Skin of body (tissue), 3 donors: Measurements from ENCODE around the gene ANKH. TPM values are rescaled to one million over a fixed set of nuclear protein-coding genes. Genes with fewer than 3 reads are reported as not detected.

Experiments
- DNase-seq: peaks from one replicate; lab custom pipeline; 2025; lab: John Stamatoyannopoulos, UW
- small RNA-seq: library from RNA; depleted of rRNA; stranded (forward); fragments of <200 nt; gene quantifications from one replicate; pipeline ENCODE3, GENCODE V24; 2014; ENCODE audit warnings: low replicate concordance
- total RNA-seq: library from RNA; depleted of rRNA; stranded (reverse); fragments of >200 nt; gene quantifications from one replicate; pipeline ENCODE4 v1.2.3, GENCODE V29; 2014

Gene ANKH
- total RNA-seq, 1 donor from 2014 or later: 23.2 TPM

- no peak for DNase-seq
These were observed 204.3 kb downstream of the ANKH start for GRCh38 chr5:14667290-14667689.

GRCh38 chr5:14666357-14666756, 205.2 kb downstream of the ANKH start:
- DNase-seq: no peak

DNA sequence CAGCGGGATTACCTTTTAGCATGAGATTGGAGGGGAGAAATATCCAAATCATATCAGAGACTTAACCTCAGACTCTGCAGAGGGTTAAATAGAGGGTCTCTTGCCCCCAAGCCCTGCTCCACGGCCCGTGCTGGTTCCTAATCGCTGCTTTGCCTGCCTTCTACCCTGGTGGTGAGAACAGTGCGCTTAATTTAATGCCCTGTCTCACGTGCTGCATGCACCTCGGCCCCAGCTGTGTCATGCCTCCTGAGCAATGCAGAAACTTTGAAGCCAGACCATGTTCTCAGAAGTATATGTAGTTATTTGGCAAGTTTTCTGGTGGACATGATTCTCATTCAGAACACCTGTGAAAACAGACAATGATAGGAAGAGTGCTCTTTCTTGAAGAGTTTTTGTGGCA, 205.6 kb downstream of the ANKH start:
- no peak for DNase-seq

DNA sequence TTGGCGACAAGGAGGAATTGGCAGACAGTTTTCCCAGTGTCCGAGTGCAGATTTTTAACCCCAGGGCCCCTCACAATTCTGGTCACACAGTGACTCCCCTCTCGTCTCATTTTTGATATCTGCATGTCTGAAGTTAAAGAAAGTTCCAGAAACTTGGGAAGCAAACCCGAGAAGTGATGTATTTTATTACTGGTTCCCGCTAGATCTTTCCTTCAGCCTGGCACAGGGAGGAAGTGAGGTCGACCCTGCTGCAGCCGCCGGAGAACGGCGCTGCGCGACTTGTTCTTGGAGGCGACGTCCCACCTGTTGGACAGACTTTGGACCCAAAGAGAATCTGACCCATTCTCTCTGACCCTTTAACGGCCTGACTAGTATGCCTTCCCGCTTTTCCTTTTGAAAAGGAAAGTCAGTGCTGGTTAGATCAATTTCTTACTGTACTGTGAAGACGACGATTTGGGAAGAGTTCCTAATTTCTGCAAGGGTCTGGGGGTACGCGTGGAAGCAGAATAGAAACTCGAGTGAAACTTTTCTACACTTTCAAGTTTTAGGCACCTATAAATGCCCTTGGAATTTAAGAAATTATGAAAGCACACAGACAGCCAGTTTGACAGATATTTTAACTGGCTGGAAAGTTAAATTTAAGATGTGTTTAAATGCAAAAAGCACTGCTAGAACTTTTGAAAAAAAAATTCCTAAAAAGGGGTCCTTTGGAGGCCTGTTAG, 206.3 kb downstream of the ANKH start:
- peak; percentile 28 for DNase-seq

DNA sequence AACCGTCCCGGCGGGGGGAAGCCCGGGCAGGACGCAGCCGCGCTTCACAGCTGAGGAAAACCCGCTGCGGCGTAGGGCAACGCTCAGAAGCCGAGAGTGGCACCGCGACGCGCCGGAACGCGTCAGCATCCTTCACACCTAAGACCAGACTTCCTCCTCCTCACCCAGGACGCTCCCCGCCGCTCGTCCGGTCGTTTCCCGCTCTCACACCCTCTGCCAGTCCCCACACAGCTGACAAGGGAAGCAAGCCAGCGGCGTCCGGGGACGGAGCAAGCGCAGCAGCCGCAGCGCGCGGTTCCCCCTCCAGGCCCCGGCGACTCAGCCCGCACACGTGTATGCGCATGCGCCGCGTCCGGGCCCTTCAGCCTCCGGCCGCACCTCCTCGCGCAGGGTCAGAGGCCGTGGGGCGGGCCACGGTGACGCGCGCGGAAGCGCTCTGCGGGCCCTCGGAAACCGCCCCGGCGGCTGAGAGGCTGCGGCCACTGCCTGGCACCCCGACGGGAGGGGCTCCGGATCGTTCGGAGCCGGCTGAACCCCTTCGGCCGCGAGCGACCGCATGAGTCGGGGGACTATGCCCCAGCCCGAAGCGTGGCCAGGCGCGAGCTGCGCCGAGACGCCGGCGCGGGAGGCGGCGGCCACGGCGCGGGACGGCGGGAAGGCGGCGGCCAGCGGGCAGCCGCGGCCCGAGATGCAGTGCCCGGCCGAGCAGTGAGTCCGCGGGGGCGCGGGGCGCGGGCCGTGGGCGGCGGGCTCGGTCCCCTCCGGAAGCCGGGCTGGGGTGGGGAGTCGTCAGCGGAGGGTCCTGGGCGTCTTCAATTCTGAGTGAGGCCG, 207.1 kb downstream of the ANKH start, which contains the start of gene OTULIN:
Gene OTULIN (plus strand): TSS at position 449 of the 831 bp plus-strand sequence. CDS start 108 bp downstream, at position 557.
- peak; percentile 84 for DNase-seq

GRCh38 chr5:14663734-14664269, 207.8 kb downstream of the ANKH start:
- DNase-seq: peak; percentile 29

- DNase-seq: no peak
These were observed 208.8 kb downstream of the ANKH start for GRCh38 chr5:14662721-14663260.

DNA sequence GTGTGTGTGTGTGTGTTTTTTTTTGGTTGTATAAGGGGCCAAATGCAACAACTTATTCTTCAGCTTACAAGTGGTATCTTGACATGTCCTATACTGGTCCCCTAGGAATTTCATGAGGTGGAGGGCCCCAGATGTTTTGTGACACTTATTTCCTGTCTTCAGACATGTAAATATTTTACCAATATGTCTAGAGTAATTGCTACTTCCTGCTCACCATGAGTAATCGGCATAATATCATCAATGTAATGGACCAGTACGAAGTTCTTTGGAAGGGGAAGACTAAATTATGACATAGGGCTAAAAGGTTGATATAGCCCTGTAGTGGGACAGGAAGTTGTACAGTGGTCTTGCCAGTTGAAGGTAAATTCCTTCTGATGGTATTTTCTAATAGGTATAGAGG, 210.7 kb downstream of the ANKH start:
- DNase-seq: no peak

DNA sequence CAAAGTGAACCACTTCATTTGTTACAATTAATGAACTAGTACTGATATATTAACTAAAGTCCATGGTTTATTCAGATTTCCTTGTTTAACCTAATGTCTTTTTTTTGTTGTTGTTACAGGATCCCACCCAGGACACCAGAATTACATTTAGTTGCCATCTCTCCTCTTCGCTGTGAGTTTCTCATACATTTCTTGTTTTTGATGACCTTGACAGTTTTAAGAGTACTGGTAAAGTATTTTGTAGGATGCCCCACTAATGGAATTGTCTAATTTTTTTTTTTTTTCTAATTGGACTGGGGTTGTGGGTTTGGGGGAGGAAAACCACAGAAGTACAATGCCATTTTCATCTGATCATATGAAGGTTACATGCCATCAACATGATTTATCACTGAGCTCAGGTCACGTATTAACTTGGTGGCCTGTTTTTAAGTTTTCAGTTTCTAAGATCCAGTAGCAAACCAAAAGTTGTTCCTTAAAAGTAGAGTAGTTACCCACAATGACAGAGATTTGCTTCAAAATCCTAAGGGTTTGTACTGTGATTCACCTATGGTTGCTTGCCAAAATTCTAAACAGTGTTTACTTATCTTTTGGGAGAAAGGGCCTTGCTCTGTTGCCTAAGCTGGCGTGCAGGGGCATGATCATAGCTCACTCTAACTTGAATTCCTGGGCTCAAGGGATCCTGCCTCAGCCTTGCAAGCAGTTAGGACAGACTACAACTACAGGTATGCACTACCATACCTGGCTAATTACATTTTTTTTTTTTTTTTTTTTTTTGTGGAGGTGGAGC, 211.6 kb downstream of the ANKH start:
- DNase-seq: no peak

- no peak for DNase-seq
These were observed 214.7 kb downstream of the ANKH start for GRCh38 chr5:14656898-14657297.

DNA sequence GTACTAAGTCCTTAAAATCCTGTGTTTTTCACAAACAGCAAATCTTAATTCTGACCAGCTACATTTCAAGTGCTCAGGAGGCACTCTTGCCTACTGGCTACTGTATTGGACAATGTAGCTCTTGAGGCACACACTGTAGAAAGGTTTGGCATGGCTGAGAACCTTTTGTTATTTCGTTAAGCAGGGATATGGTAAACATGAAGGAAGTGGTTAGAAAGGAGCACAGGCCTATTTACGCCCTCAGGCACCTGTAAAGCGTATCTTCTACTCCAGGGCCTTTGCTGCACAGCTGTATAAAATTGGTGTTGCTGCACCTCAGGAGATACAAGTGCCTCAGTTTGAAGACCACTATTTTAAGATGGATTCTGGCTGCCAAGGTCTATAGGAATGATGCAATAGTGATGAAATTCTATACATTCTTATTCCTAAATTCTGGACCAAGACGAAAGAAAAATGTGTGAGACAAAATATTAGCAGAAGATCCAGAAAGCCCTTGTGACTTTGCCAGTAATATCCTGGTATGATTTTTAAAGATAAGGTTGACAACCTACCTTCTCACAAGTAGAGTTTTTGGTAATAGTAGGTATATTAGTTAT, 216.3 kb downstream of the ANKH start:
- no peak for DNase-seq

Small RNA genes within 50 kb of the gene (small RNA-seq; reads per million reads assigned to genes)
- gene HNRNPKP5 (not detected), gene MIR4637 (not detected)

Other genes starting within 250 kb of the ANKH start
- gene OTULIN, start 207.1 kb downstream of the ANKH start, total RNA-seq: 21.4 TPM